GM18499 (cell line): ENCODE results near the gene PROKR1.

ENCODE experiments used
- ATAC-seq: cut with Tn5 transposase; IDR thresholded peaks from one replicate; pipeline ENCODE4 v1.9.1; 2021; ENCODE audit warnings: moderate number of reproducible peaks; ENCODE audit not compliant: insufficient read depth, unreplicated experiment

The PROKR1 gene

DNA sequence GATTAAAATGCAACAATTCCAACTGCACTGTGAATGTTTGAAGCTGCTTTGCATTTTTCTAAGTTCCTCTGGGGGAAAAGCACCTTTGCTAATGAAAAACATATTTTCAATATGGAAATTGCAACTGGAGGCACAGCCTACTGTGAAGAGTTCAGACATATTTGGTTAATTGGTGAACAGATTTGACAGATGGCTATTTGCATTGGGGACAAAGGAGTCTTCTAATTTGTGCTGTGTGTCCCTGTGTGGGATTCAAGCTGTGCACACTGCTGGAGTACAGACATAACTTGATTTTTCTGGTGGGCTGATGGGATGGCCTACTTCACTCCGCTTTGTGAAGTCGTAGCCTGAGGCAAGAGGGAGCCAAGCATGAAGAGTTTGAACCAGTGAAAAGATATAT is 50.6 kb downstream of the PROKR1 start:
- no peak for ATAC-seq

DNA sequence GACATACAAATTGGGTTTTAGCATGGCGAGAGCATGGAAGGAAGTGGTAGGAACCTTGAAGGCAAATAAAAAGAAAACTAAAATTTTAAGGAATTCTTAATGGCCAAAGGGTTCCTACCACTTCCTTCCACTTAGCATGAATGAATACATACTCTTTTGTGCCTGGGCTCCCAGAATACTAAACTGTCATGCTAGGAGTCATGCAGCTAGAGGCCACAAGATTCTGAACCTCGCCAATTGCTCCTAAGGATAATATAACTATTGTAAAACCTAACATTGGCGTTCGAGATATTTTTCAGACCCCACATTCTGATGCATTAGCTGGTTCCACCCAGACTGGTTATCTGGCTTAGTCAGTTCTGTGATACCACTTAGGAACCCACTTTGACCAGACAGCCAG is 52.6 kb downstream of the PROKR1 start:
- ATAC-seq: no peak

DNA sequence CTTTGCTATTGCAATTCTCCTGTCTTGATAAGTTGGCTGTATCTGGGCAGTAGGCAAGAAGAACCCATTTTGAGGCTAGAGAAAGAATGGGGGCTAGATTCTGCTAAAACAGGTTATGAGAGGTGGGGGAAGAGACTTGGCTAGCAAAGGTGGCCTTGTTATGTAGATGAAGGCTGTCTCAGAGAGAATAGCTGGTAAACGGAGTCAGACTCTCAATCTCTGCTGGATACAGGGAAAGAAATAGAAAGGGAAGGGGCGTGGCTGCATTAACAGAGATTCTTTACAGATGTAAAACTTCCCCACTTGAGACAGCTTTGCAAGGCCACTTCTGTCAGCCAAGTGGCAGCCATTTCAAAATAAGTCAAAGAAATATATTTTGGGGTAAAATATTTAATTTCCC is 53.2 kb downstream of the PROKR1 start:
- ATAC-seq: no peak

DNA sequence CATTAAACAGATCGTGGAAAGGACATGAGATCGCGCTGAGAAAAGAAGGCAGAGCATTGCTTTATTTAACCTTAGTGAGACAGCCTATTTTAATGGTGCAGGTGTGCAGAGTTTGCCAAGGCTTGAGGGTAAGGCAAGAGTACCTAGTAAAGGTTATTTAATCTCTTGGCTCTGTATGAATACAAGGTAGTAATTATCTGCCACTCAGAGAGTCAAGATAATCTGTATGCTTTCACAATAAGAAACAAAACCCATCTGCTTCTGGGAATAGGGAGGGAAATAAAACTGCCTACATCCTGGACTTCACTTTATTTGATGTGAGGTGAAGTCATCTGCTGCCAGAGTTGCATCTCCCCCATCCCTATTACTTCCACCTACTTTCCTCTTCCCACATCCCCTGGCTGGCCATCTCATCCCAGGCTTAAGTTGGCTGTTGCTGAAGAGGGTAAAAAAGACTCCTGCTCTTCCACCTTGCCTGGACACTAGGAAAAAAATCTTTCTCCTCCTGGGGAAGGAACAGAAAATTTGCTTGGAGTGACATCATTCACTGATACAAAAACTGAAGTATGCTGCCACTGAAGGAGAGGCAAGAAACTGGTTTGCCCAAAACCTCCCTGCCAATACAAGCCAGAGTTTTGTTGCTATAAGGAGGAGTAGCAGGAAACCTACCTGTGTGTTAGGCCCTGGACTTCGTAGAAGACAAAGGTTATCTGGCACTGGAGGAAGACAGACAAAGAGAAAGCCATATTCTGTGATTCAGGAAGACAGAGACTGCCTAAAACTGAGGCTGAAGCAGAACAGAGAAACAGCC is 55.4 kb downstream of the PROKR1 start:
- ATAC-seq: no peak

DNA sequence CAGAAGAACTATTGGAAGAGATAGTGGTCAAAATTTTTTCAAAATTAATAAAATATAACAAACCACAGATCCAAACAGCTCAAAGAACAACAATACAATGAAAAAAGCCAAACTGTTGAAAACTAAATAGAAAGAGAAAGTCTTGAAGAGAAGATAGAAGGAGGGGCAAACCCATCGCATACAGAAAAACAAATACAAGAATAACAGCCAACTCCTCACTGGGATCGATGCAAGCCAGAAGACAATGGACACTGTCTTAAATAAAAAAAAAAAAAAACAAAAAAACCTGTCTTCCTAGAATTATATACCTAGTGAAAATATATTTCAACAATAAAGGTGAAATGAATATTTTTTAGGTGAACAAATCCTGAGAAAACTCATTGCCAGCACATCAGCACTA is 57.2 kb downstream of the PROKR1 start:
- ATAC-seq: no peak

DNA sequence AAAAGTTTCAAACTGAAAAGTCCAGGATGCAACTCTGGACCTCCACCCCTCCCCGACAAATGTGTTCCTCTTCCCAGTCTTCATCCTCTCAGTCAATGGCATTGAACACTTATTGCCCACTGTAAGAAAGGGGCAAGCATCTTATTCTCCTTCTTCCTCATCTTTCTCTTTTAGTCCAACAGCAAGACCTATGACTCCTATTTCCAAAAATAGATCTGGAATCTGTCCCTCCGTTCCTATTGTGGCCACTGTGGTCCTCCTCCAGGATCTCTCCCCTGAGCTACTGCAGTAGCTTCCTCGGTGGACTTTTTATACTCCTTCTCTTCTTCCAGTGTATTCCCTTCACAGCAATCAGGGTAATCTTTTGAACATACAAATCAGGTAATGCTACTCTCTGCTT is 63.3 kb downstream of the PROKR1 start:
- no peak for ATAC-seq
